HepG2 (cell line): ENCODE results near the gene CLASP1. TPM values are rescaled to one million over a fixed set of nuclear protein-coding genes. Genes with fewer than 3 reads are reported as not detected.

ENCODE experiments used
- ATAC-seq: fragments of 200-7000 bp; cut with Tn5 transposase; 3 replicates; pipeline ENCODE4 v1.9.1; 2020; ENCODE audit warnings: mild to moderate bottlenecking, moderate library complexity
- BruUV-seq: library from RNA; stranded (reverse); fragments of 400-500 nt; replicated peaks from 2 replicates; lab custom pipeline; 2021; lab: Mats Ljungman, UMichigan
- CTCF ChIA-PET: fragments of 300-600 bp; formaldehyde crosslinking; extraction: SDS; loops from one replicate; lab custom pipeline; 2021; ENCODE audit warnings: low total read pairs, inconsistent platforms, low intra/inter-chr PET ratio; lab: Yijun Ruan, JAX
- POLR2A ChIA-PET: fragments of 350-600 bp; sonication (Branson Sonifier 250); formaldehyde crosslinking; loops from one replicate; lab custom pipeline; 2020; ENCODE audit warnings: antibody characterized with exemption, inconsistent platforms; lab: Yijun Ruan, JAX
- DNase-seq: peaks from one replicate; pipeline ENCODE4 v3.0.0-alpha.2; 2015; ENCODE audit warnings: low spot score
- FAIRE-seq: peaks from 3 replicates; lab custom pipeline; 2011; peaks lifted over from hg19 to GRCh38; lab: Jason Lieb, UNC
- H2AFZ ChIP-seq: one replicate; pipeline ENCODE4 v1.6.1; 2011; ENCODE audit warnings: low read length, inconsistent platforms
- H3K27ac ChIP-seq: fragments of 300-600 bp; 3 replicates; pipeline ENCODE4 v1.8.0; 2011; ENCODE audit warnings: mixed run types, mild to moderate bottlenecking, mixed read lengths, low read length, inconsistent platforms; ENCODE audit not compliant: insufficient read depth; ENCODE audit errors: extremely low read length
- H3K27me3 ChIP-seq, 2 experiments: fragments of 200-600 bp in 1 of 2; 2 replicates in 1 of 2; 3 replicates in 1 of 2; pipeline versions ENCODE4 v1.6.0 to v1.8.0; 2011; ENCODE audit warnings: low read length in 2 of 2, mild to moderate bottlenecking in 2 of 2, moderate library complexity in 2 of 2, inconsistent platforms in 1 of 2; ENCODE audit not compliant: insufficient read depth in 2 of 2, control insufficient read depth in 1 of 2
- H3K36me3 ChIP-seq, 2 experiments: fragments of 200-600 bp in 1 of 2; replicated peaks in 1 of 2; 2 replicates in 1 of 2; 3 replicates in 1 of 2; pipeline versions ENCODE4 v1.5.1 to v1.8.0; 2011; ENCODE audit warnings: low read length in 2 of 2, inconsistent platforms in 1 of 2; ENCODE audit not compliant: insufficient read depth in 2 of 2, control insufficient read depth in 1 of 2
- H3K4me1 ChIP-seq: 2 replicates; pipeline ENCODE4 v1.5.1; 2012; ENCODE audit warnings: low read length, inconsistent platforms; ENCODE audit not compliant: insufficient read depth
- H3K4me2 ChIP-seq: 2 replicates; pipeline ENCODE4 v1.6.0; 2011; ENCODE audit warnings: low read depth, low read length, inconsistent platforms
- H3K4me3 ChIP-seq, 3 experiments: fragments of 200-600 bp in 1 of 3; sonication (generic), shearing (Covaris generic) in 1 of 3; replicated peaks in 1 of 3; 2 replicates each; pipeline ENCODE4 v1.5.1; 2011 to 2016; ENCODE audit warnings: low read length in 3 of 3, inconsistent platforms in 2 of 3, low read depth in 2 of 3, mild to moderate bottlenecking in 2 of 3, control low read depth in 1 of 3, mixed read lengths in 1 of 3; ENCODE audit not compliant: insufficient read depth in 1 of 3
- H3K79me2 ChIP-seq: one replicate; pipeline ENCODE4 v1.6.1; 2011; ENCODE audit warnings: low read length, inconsistent platforms; ENCODE audit not compliant: insufficient read depth
- H3K9ac ChIP-seq: 2 replicates; pipeline ENCODE4 v1.6.0; 2011; ENCODE audit warnings: mild to moderate bottlenecking, low read depth, low read length, inconsistent platforms; ENCODE audit not compliant: insufficient read depth
- H3K9me3 ChIP-seq: 2 replicates; pipeline ENCODE4 v1.5.1; 2012; ENCODE audit warnings: mild to moderate bottlenecking, low read length
- H4K20me1 ChIP-seq: 2 replicates; pipeline ENCODE4 v1.6.0; 2011; ENCODE audit warnings: inconsistent platforms, mild to moderate bottlenecking, low read length, moderate library complexity; ENCODE audit not compliant: insufficient read depth
- ARHGAP35 ChIP-seq: sonication (generic); formaldehyde crosslinking; IDR thresholded peaks from 2 replicates; pipeline ENCODE4 v1.9.0; 2022; ENCODE audit warnings: mild to moderate bottlenecking, inconsistent platforms, moderate library complexity, missing genetic modification reagents, borderline replicate concordance
- ESRRA ChIP-seq: sonication (generic); formaldehyde crosslinking; IDR thresholded peaks from 2 replicates; pipeline ENCODE4 v1.5.1; 2020; ENCODE audit warnings: mild to moderate bottlenecking, low read depth, missing genetic modification reagents
- HDAC2 ChIP-seq: sonication (generic); formaldehyde crosslinking; IDR thresholded peaks from 2 replicates; pipeline ENCODE4 v1.4.0; 2020; ENCODE audit warnings: missing genetic modification reagents
- JUNB ChIP-seq: sonication (generic); formaldehyde crosslinking; IDR thresholded peaks from 2 replicates; pipeline ENCODE4 v1.8.0; 2022; ENCODE audit warnings: missing genetic modification reagents, mild to moderate bottlenecking, borderline replicate concordance
- MXD3 ChIP-seq: IDR thresholded peaks from 2 replicates; pipeline ENCODE4 v1.6.1; 2016; ENCODE audit warnings: mild to moderate bottlenecking, missing biosample characterization, missing genetic modification reagents
- SAFB2 ChIP-seq: sonication (generic); formaldehyde crosslinking; IDR thresholded peaks from 2 replicates; pipeline ENCODE4 v1.5.1; 2020; ENCODE audit warnings: missing genetic modification reagents, low read depth, mild to moderate bottlenecking, borderline replicate concordance
- ZBTB10 ChIP-seq: sonication (generic); formaldehyde crosslinking; IDR thresholded peaks from 2 replicates; pipeline ENCODE4 v1.4.0; 2020; ENCODE audit warnings: missing genetic modification reagents, borderline replicate concordance
- ZBTB8A ChIP-seq: sonication (generic); formaldehyde crosslinking; IDR thresholded peaks from 2 replicates; pipeline ENCODE4 v1.4.0; 2020; ENCODE audit warnings: mild to moderate bottlenecking, low read depth, missing genetic modification reagents, borderline replicate concordance
- ZHX2 ChIP-seq, 2 experiments: sonication (generic) in 1 of 2; formaldehyde crosslinking in 1 of 2; IDR thresholded peaks; 2 replicates each; pipeline versions ENCODE4 v1.6.1 to v1.9.0; 2014 to 2022; ENCODE audit warnings: antibody characterized with exemption in 1 of 2, borderline replicate concordance in 1 of 2, inconsistent platforms in 1 of 2, low read depth in 1 of 2, missing genetic modification reagents in 1 of 2
- ZNF207 ChIP-seq: fragments of 450-650 bp; IDR thresholded peaks from 2 replicates; pipeline ENCODE4 v1.6.1; 2016; ENCODE audit warnings: antibody characterized with exemption, borderline replicate concordance
- ZNF431 ChIP-seq: sonication (generic); formaldehyde crosslinking; IDR thresholded peaks from 2 replicates; pipeline ENCODE4 v1.9.0; 2022; ENCODE audit warnings: missing genetic modification reagents, low read depth, mild to moderate bottlenecking, borderline replicate concordance
- ZNF570 ChIP-seq: sonication (generic); formaldehyde crosslinking; IDR thresholded peaks from 2 replicates; pipeline ENCODE4 v1.4.0; 2020; ENCODE audit warnings: mild to moderate bottlenecking, missing genetic modification reagents, borderline replicate concordance
- ZNF7 ChIP-seq: IDR thresholded peaks from 2 replicates; pipeline ENCODE4 v1.6.1; 2016; ENCODE audit warnings: missing biosample characterization, missing genetic modification reagents
- ZSCAN22 ChIP-seq: sonication (generic); formaldehyde crosslinking; IDR thresholded peaks from 2 replicates; pipeline ENCODE4 v1.4.0; 2020; ENCODE audit warnings: mild to moderate bottlenecking, missing genetic modification reagents
- WGBS: methylation state at CpG from one replicate; pipeline ENCODE4 v1.1.6; 2017; ENCODE audit warnings: low lambda C conversion rate; 5-methylcytosine and 5-hydroxymethylcytosine counted together
- in situ Hi-C: cut with HindIII; loops from 2 replicates; pipeline ENCODE4 v1.10.0; 2017; ENCODE audit warnings: low pct_unique_long_range_greater_than_20kb; ENCODE audit not compliant: extremely low pct_ligation_motif_present
- intact Hi-C: fragments of 100-400 bp; cut with micrococcal nuclease; formaldehyde crosslinking; loops from one replicate; pipeline ENCODE4 v1.10.0; 2022; ENCODE audit not compliant: unreplicated experiment
- polyA plus RNA-seq, 8 experiments: library from polyadenylated mRNA; depleted of rRNA in 3 of 8; stranded (reverse) in 7 of 8; unstranded in 1 of 8; fragments of >200 nt; fragmentation: Illumina TruSeq in 4 of 8; extraction: Trizol in 4 of 8; gene quantifications; 2 replicates each; pipeline versions ENCODE4 v1.2.1 to v1.2.3, GENCODE V29; 2011 to 2016; ENCODE audit warnings: low read depth in 4 of 8, missing spikeins in 1 of 8, mixed read lengths in 1 of 8; ENCODE audit not compliant: insufficient read depth in 1 of 8
- total RNA-seq, 5 experiments: library from RNA; depleted of rRNA; stranded (reverse); fragments of >200 nt; fragmentation: Illumina TruSeq; extraction: Trizol; gene quantifications; 2 replicates each; pipeline ENCODE4 v1.2.3, GENCODE V29; 2016; ENCODE audit warnings: low read depth in 1 of 5

Gene CLASP1
- total and polyA plus RNA-seq, 2 of the 13 experiments (the other 11 are each of a cell fraction or from before 2014, with no cell fraction given), result 11.7 to 47.9 TPM

- no peak for TF ChIP-seq ZHX2 (IDR thresholded peaks at IDR 0.05; ENCODE audit: low read depth)
- no peak for TF ChIP-seq ZHX2 (CRISPR knock-in tag; IDR thresholded peaks at IDR 0.05; ENCODE audit: borderline replicate concordance)
Observed at GRCh38 chr2:121505005-121505404, 144.3 kb downstream of the CLASP1 start (continued).

- no peak overlapping the region for H3K4me2 ChIP-seq
- no peak for TF ChIP-seq ZNF207
- no peak for TF ChIP-seq ZNF431
- no peak for TF ChIP-seq ARHGAP35
- no peak for TF ChIP-seq JUNB (CRISPR knock-in tag)
- TF ChIP-seq ZSCAN22 (CRISPR knock-in tag), result no peak
- no peak for TF ChIP-seq SAFB2 (CRISPR knock-in tag)
- no peak for TF ChIP-seq ZBTB10 (CRISPR knock-in tag)
- TF ChIP-seq ZNF7 (CRISPR knock-in tag), result no peak
- TF ChIP-seq MXD3, result no peak
- TF ChIP-seq HDAC2 (CRISPR knock-in tag), result no peak
- TF ChIP-seq ZBTB8A (CRISPR knock-in tag), result no peak
- TF ChIP-seq ZNF570, result no peak
- no peak for TF ChIP-seq ESRRA (CRISPR knock-in tag)
Observed at GRCh38 chr2:121504316-121504715, 144.9 kb downstream of the CLASP1 start.

More at GRCh38 chr2:121504316-121504715, 144.9 kb downstream of the CLASP1 start:
- BruUV-seq, result no TSS peak
- Histone ChIP-seq H3K36me3 (peaks cover 8 to 54% of the 10 kb centered on the region in 2 experiments), H3K79me2 (peaks cover 14% of the 10 kb centered on the region), H3K27me3 (no peaks in the 10 kb centered on the region), H4K20me1 (no peaks in the 10 kb centered on the region; the same call in 1 of the 2 replicates), H3K4me3 (no peak overlapping the region), H3K27ac (no peak overlapping the region), H3K9ac (no peak overlapping the region), H3K4me1 (peaks cover 10% of the 10 kb centered on the region; the same call in 1 of the 2 replicates), H2AFZ (no peak overlapping the region), H3K9me3 (peaks cover 15% of the 10 kb centered on the region; the same call in 1 of the 2 replicates)
- ATAC-seq (no peak), FAIRE-seq (no peak), DNase-seq (no peak)
- in situ Hi-C loops (no loop called here), intact Hi-C loops (no loop called here)
- WGBS, result 100% methylated on average over 2 of the region's 2 CpGs
- POLR2A ChIA-PET, result no interaction called here
- CTCF ChIA-PET, result no interaction called here
